CD14-positive monocyte (primary cell): ENCODE data around the gene LEPR. TPM values are rescaled to one million over a fixed set of nuclear protein-coding genes. Genes with fewer than 3 reads are reported as not detected.

ENCODE experiments used
- DNase-seq, 3 donors: peaks; one replicate each; pipeline ENCODE4 v3.0.0-alpha.2; 2011 to 2022
- H2AFZ ChIP-seq: 2 replicates; pipeline ENCODE4 v1.6.0; 2012; ENCODE audit warnings: mild to moderate bottlenecking, low read depth, low read length, inconsistent platforms; ENCODE audit not compliant: insufficient read depth, poor library complexity, severe bottlenecking
- H3K27ac ChIP-seq, 2 donors: 1 replicate in 1 of 2; 2 replicates in 1 of 2; pipeline ENCODE4 v1.5.1; 2012 to 2013; ENCODE audit warnings: low read length in 2 of 2, control low read depth in 1 of 2, inconsistent platforms in 1 of 2, low read depth in 1 of 2, mild to moderate bottlenecking in 1 of 2
- H3K27me3 ChIP-seq, 2 donors: one replicate each; pipeline versions ENCODE4 v1.6.0 to v1.6.1; 2011 to 2013; ENCODE audit warnings: low read length in 2 of 2; ENCODE audit not compliant: control insufficient read depth in 2 of 2, insufficient read depth in 2 of 2
- H3K36me3 ChIP-seq, 2 donors: replicated peaks in 1 of 2; 1 replicate in 1 of 2; 2 replicates in 1 of 2; pipeline versions ENCODE4 v1.5.1 to v1.6.1; 2012 to 2013; ENCODE audit warnings: low read length in 2 of 2, control low read depth in 1 of 2, inconsistent platforms in 1 of 2, mild to moderate bottlenecking in 1 of 2; ENCODE audit not compliant: insufficient read depth in 2 of 2, control insufficient read depth in 1 of 2
- H3K4me1 ChIP-seq, 2 donors: 1 replicate in 1 of 2; 2 replicates in 1 of 2; pipeline versions ENCODE4 v1.5.1 to v1.6.1; 2012 to 2013; ENCODE audit warnings: low read length in 2 of 2, control low read depth in 1 of 2, inconsistent platforms in 1 of 2, mild to moderate bottlenecking in 1 of 2, moderate library complexity in 1 of 2; ENCODE audit not compliant: insufficient read depth in 2 of 2, control insufficient read depth in 1 of 2
- H3K4me2 ChIP-seq: replicated peaks from 2 replicates; pipeline ENCODE3; 2012; ENCODE audit warnings: low read length, moderate library complexity, mild to moderate bottlenecking; ENCODE audit not compliant: poor library complexity, severe bottlenecking; ENCODE audit errors: extremely low read depth
- H3K4me3 ChIP-seq, 3 experiments: fragments of 200-600 bp in 1 of 3; sonication (generic) in 1 of 3; replicated peaks in 1 of 3; 1 replicate in 2 of 3; 2 replicates in 1 of 3; pipeline ENCODE4 v1.5.1; 2011 to 2013; ENCODE audit warnings: low read length in 3 of 3, mild to moderate bottlenecking in 3 of 3, control low read depth in 2 of 3, low read depth in 2 of 3, inconsistent platforms in 1 of 3, moderate library complexity in 1 of 3
- H3K79me2 ChIP-seq: 2 replicates; pipeline ENCODE4 v1.6.0; 2012; ENCODE audit warnings: mild to moderate bottlenecking, control low read depth, inconsistent platforms, low read length, moderate library complexity; ENCODE audit not compliant: insufficient read depth
- H3K9ac ChIP-seq: 2 replicates; pipeline ENCODE4 v1.6.0; 2017; ENCODE audit warnings: low read length, mild to moderate bottlenecking; ENCODE audit not compliant: insufficient read depth, poor library complexity, severe bottlenecking
- H3K9me3 ChIP-seq, 2 donors: replicated peaks in 1 of 2; 1 replicate in 1 of 2; 2 replicates in 1 of 2; pipeline versions ENCODE4 v1.5.1 to v1.6.1; 2012 to 2013; ENCODE audit warnings: low read length in 2 of 2, control low read depth in 1 of 2; ENCODE audit not compliant: control insufficient read depth in 1 of 2, insufficient read depth in 1 of 2
- H4K20me1 ChIP-seq: 2 replicates; pipeline ENCODE4 v1.6.0; 2012; ENCODE audit warnings: mild to moderate bottlenecking, low read length, control low read depth, moderate library complexity; ENCODE audit not compliant: insufficient read depth
- H3K27ac Mint-ChIP-seq, 7 donors: one replicate each; pipeline ENCODE4 v1.8.0; 2020; ENCODE audit warnings: mild to moderate bottlenecking in 7 of 7, mixed read lengths in 7 of 7, moderate library complexity in 6 of 7, inconsistent platforms in 2 of 7
- H3K27me3 Mint-ChIP-seq, 3 donors: one replicate each; pipeline ENCODE4 v1.8.0; 2021 to 2022; ENCODE audit warnings: low read depth in 3 of 3, mild to moderate bottlenecking in 3 of 3, mixed read lengths in 3 of 3, moderate library complexity in 3 of 3, inconsistent platforms in 1 of 3
- H3K36me3 Mint-ChIP-seq, 2 donors: one replicate each; pipeline ENCODE4 v1.8.0; 2020; ENCODE audit warnings: mixed read lengths in 2 of 2, inconsistent platforms in 1 of 2, mild to moderate bottlenecking in 1 of 2
- H3K4me1 Mint-ChIP-seq: one replicate; pipeline ENCODE4 v1.8.0; 2020; ENCODE audit warnings: mild to moderate bottlenecking, mixed read lengths
- H3K4me3 Mint-ChIP-seq, 2 donors: one replicate each; pipeline ENCODE4 v1.8.0; 2020; ENCODE audit warnings: mild to moderate bottlenecking in 2 of 2, mixed read lengths in 2 of 2, moderate library complexity in 1 of 2
- H3K9me3 Mint-ChIP-seq, 7 donors: one replicate each; pipeline ENCODE4 v1.8.0; 2020 to 2022; ENCODE audit warnings: mixed read lengths in 7 of 7, mild to moderate bottlenecking in 6 of 7, moderate library complexity in 6 of 7, inconsistent platforms in 2 of 7
- CTCF ChIP-seq: fragments of 200-600 bp; IDR thresholded peaks from one replicate; pipeline ENCODE4 v1.8.0; 2022; ENCODE audit warnings: antibody characterized with exemption, mild to moderate bottlenecking
- whole genome bisulfite sequencing: methylation state at CpG from one replicate; pipeline ENCODE4 v1.1.5; 2013; ENCODE audit warnings: missing lambda C conversion rate; ENCODE audit not compliant: insufficient coverage; 5-methylcytosine and 5-hydroxymethylcytosine counted together
- intact Hi-C, 2 donors: fragments of 100-400 bp; cut with micrococcal nuclease; formaldehyde crosslinking; loops; one replicate each; pipeline versions ENCODE4 v1.15.0 to v1.15.1; 2023
- polyA plus RNA-seq, 3 donors: library from polyadenylated mRNA; depleted of rRNA in 1 of 3; unstranded in 2 of 3; stranded (reverse) in 1 of 3; fragments of 300-500 nt in 2 of 3; fragments of >200 nt in 1 of 3; fragmentation: Illumina TruSeq in 2 of 3; gene quantifications; 1 replicate in 2 of 3; 2 replicates in 1 of 3; pipeline ENCODE4 v1.2.3, GENCODE V29; 2012 to 2021

Gene LEPR
- polyA plus RNA-seq, 3 donors: 0.85 to 3.0 (median 1.0) TPM

- no peaks in the 10 kb centered on the region for H3K27me3 Mint-ChIP-seq
- Histone ChIP-seq H3K4me3 (no peak overlapping the region), H3K9me3 (no peaks in the 10 kb centered on the region), H3K27me3 (no peaks in the 10 kb centered on the region), H3K9ac (no peak overlapping the region), H4K20me1 (no peaks in the 10 kb centered on the region), H3K79me2 (no peaks in the 10 kb centered on the region), H3K36me3 (no peaks in the 10 kb centered on the region), H2AFZ (no peak overlapping the region), H3K4me2 (no peak overlapping the region), H3K27ac (no peak overlapping the region), H3K4me1 (no peaks in the 10 kb centered on the region)
- no peak overlapping the region for H3K4me3 Mint-ChIP-seq
- no peak for TF ChIP-seq CTCF
- no peaks in the 10 kb centered on the region for H3K36me3 Mint-ChIP-seq
- no peak for DNase-seq
- peaks cover 0 to 4% (median 0%) of the 10 kb centered on the region in 7 donors for H3K9me3 Mint-ChIP-seq
- no CpG with 5 or more reads among the region's 3 CpGs for WGBS
- H3K27ac Mint-ChIP-seq: no peak overlapping the region
- no peaks in the 10 kb centered on the region for H3K4me1 Mint-ChIP-seq
- intact Hi-C loops: no loop called here
Observed at GRCh38 chr1:65386439-65386838, 34.0 kb upstream of the LEPR start.

- Histone ChIP-seq H3K9me3 (no peaks in the 10 kb centered on the region), H3K27me3 (no peaks in the 10 kb centered on the region), H3K36me3 (no peaks in the 10 kb centered on the region), H3K9ac (no peak overlapping the region), H3K27ac (no peak overlapping the region), H2AFZ (no peak overlapping the region), H3K4me2 (no peak overlapping the region), H3K79me2 (no peaks in the 10 kb centered on the region), H3K4me1 (no peaks in the 10 kb centered on the region), H4K20me1 (no peaks in the 10 kb centered on the region), H3K4me3 (no peak overlapping the region)
- Mint-ChIP-seq H3K4me3 (no peak overlapping the region), H3K27me3 (no peaks in the 10 kb centered on the region), H3K9me3 (peaks cover 0 to 4% (median 0%) of the 10 kb centered on the region in 7 donors), H3K27ac (no peak overlapping the region), H3K4me1 (no peaks in the 10 kb centered on the region), H3K36me3 (no peaks in the 10 kb centered on the region)
- DNase-seq: no peak
- intact Hi-C loops: no loop called here
- WGBS: 100% methylated on average over 1 of the region's 2 CpGs
- no peak for TF ChIP-seq CTCF
Observed at GRCh38 chr1:65387821-65388220, 32.6 kb upstream of the LEPR start.
